HG03442 (cell line): Measurements from ENCODE around the gene PRDM16.

Experiments used
- ATAC-seq: cut with Tn5 transposase; IDR thresholded peaks from one replicate; pipeline ENCODE4 v1.9.1; 2021; ENCODE audit warnings: mild to moderate bottlenecking, moderate library complexity; ENCODE audit not compliant: unreplicated experiment

PRDM16 gene

GRCh38 chr1:3067671-3068563, 1.1 kb upstream of the PRDM16 start:
- ATAC-seq: no peak

GRCh38 chr1:3069491-3070308, 697 bp downstream of the PRDM16 start:
- ATAC-seq: no peak

GRCh38 chr1:3070309-3070643, 1.3 kb downstream of the PRDM16 start:
- no peak for ATAC-seq

- ATAC-seq: no peak
Observed at GRCh38 chr1:3070644-3071564, 1.9 kb downstream of the PRDM16 start.

- no peak for ATAC-seq
Observed at GRCh38 chr1:3071565-3072390, 2.8 kb downstream of the PRDM16 start.

GRCh38 chr1:3072391-3073185, 3.6 kb downstream of the PRDM16 start:
- no peak for ATAC-seq

- no peak for ATAC-seq
Observed at GRCh38 chr1:3073186-3073488, 4.1 kb downstream of the PRDM16 start.

GRCh38 chr1:3073489-3074296, 4.7 kb downstream of the PRDM16 start:
- ATAC-seq: no peak

- ATAC-seq: no peak
Observed at GRCh38 chr1:3074297-3074741, 5.3 kb downstream of the PRDM16 start.

- no peak for ATAC-seq
Observed at GRCh38 chr1:3074800-3075199, 5.8 kb downstream of the PRDM16 start.

GRCh38 chr1:3075666-3076362, 6.8 kb downstream of the PRDM16 start:
- ATAC-seq: no peak

- no peak for ATAC-seq
Observed at GRCh38 chr1:3076363-3076740, 7.3 kb downstream of the PRDM16 start.

- ATAC-seq: no peak
Observed at GRCh38 chr1:3077081-3077480, 8.1 kb downstream of the PRDM16 start.

- no peak for ATAC-seq
Observed at GRCh38 chr1:3077561-3077960, 8.6 kb downstream of the PRDM16 start.

GRCh38 chr1:3078430-3078861, 9.4 kb downstream of the PRDM16 start:
- no peak for ATAC-seq

- no peak for ATAC-seq
Observed at GRCh38 chr1:3078871-3079270, 9.9 kb downstream of the PRDM16 start.

- ATAC-seq: no peak
Observed at GRCh38 chr1:3079381-3080052, 10.5 kb downstream of the PRDM16 start.
